Activated B cell treated with CpG ODN at 0.5 μM for 24 hours (primary cell): ENCODE measurements around the gene RBM14. TPM values are rescaled to one million over a fixed set of nuclear protein-coding genes. Genes with fewer than 3 reads are reported as not detected.

Source experiments
- ATAC-seq: fragments of 200-7000 bp; cut with Tn5 transposase; one replicate; pipeline ENCODE4 v1.10.0; 2021; ENCODE audit warnings: low read depth, mild to moderate bottlenecking, moderate library complexity
- CTCF ChIA-PET: fragments of 350-600 bp; sonication (Branson Sonifier 250); formaldehyde crosslinking; loops from one replicate; lab custom pipeline; 2021; ENCODE audit warnings: antibody characterized with exemption; lab: Charles Lee
- POLR2A ChIA-PET: fragments of 350-600 bp; sonication (Branson Sonifier 250); formaldehyde crosslinking; loops from one replicate; lab custom pipeline; 2021; ENCODE audit warnings: antibody characterized with exemption; lab: Charles Lee
- DNase-seq: peaks from one replicate; pipeline ENCODE4 v3.0.0; 2022
- H3K27ac Mint-ChIP-seq: one replicate; pipeline ENCODE4 v1.8.0; 2020; ENCODE audit warnings: mixed read lengths
- H3K27me3 Mint-ChIP-seq: one replicate; pipeline ENCODE4 v1.8.0; 2021; ENCODE audit warnings: mixed read lengths
- H3K36me3 Mint-ChIP-seq: one replicate; pipeline ENCODE4 v1.8.0; 2021; ENCODE audit warnings: low read depth, mixed read lengths
- H3K4me1 Mint-ChIP-seq: one replicate; pipeline ENCODE4 v1.8.0; 2021; ENCODE audit warnings: mixed read lengths
- H3K4me3 Mint-ChIP-seq: one replicate; pipeline ENCODE4 v1.8.0; 2020; ENCODE audit warnings: mild to moderate bottlenecking, mixed read lengths
- H3K9me3 Mint-ChIP-seq: one replicate; pipeline ENCODE4 v1.8.0; 2020; ENCODE audit warnings: mixed read lengths
- intact Hi-C: fragments of 100-400 bp; cut with micrococcal nuclease; formaldehyde crosslinking; loops from one replicate; pipeline ENCODE4 v1.15.1; 2024
- total RNA-seq: library from RNA; stranded (reverse); gene quantifications from 2 replicates; pipeline ENCODE4 v1.2.3, GENCODE V29; 2022
- TF ChIP-seq, protein P1 (sequence below): fragments of 200-600 bp; IDR thresholded peaks from one replicate; pipeline ENCODE4 v1.8.0; 2022; ENCODE audit warnings: antibody characterized with exemption, mild to moderate bottlenecking

RBM14 gene
- total RNA-seq, 1 donor from 2014 or later, result 160 TPM

DNA sequence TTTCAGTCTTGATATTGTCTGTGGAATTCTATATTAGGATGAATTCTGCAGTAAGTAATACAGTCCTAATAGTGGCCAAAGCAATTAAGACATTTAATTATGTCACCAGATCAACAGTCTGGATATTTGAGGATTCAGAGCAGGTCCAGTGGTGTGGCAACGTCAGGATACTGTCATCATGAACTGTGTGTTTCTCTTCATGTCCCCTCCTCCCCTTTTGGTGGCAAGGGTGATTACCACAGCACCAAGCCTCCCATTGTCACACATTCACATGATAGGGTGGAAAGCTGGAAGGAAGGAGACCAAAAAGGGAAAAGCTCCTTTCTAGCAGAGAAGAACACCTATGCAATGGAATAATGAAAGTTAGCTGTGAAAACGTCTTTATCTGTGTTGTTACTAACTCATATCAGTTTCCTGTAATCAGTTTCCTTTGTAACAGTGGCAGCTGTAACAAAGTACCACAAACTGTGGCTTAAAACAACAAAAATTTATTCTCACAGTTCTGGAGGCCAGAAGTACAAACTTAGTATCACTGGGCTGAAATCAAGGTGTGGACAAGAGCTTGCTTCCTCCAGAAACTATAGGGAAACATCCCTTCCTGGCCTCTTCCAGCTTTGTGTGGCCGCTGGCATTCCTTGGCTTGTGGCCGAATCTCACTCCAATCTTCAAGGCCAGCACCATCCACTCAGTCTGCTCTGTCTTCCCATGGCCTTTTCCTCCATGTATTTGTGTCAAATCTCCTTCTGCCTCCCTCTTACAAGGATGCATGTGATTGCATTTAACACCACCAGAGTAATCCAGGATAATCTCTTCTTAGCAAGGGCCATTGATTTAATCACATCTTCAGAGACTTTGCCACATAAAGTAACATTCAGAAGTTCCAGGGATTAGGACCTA, 6.5 kb upstream of the RBM14 start:
- ATAC-seq, result no peak
- Mint-ChIP-seq H3K4me1 (peaks cover 47% of the 10 kb centered on the region), H3K9me3 (no peaks in the 10 kb centered on the region), H3K27me3 (no peaks in the 10 kb centered on the region), H3K4me3 (no peak overlapping the region), H3K27ac (peak overlapping the region; percentile 86), H3K36me3 (peaks cover 19% of the 10 kb centered on the region)
- no peak for DNase-seq
- TF ChIP-seq, protein P1, sequence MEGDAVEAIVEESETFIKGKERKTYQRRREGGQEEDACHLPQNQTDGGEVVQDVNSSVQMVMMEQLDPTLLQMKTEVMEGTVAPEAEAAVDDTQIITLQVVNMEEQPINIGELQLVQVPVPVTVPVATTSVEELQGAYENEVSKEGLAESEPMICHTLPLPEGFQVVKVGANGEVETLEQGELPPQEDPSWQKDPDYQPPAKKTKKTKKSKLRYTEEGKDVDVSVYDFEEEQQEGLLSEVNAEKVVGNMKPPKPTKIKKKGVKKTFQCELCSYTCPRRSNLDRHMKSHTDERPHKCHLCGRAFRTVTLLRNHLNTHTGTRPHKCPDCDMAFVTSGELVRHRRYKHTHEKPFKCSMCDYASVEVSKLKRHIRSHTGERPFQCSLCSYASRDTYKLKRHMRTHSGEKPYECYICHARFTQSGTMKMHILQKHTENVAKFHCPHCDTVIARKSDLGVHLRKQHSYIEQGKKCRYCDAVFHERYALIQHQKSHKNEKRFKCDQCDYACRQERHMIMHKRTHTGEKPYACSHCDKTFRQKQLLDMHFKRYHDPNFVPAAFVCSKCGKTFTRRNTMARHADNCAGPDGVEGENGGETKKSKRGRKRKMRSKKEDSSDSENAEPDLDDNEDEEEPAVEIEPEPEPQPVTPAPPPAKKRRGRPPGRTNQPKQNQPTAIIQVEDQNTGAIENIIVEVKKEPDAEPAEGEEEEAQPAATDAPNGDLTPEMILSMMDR, result no peak
- CTCF ChIA-PET, result interaction anchor here (1.2 to 3.3 kb wide), 2 partner anchors 28 to 68 kb away, joined by 4 to 9 read pairs; partner anchors contain the start of genes RBM4 and RBM4B
- POLR2A ChIA-PET, result interaction anchor here (0.7 to 5.0 kb wide), 4 partner anchors 9 to 68 kb away, joined by 3 to 73 read pairs (median 28); partner anchors contain the start of genes CCDC87, CCS, RBM4 and RBM4B
- intact Hi-C loops, result loop anchor here (10.0 kb wide), 1 partner anchor 505 kb away; the partner anchor contains the start of gene KDM2A

DNA sequence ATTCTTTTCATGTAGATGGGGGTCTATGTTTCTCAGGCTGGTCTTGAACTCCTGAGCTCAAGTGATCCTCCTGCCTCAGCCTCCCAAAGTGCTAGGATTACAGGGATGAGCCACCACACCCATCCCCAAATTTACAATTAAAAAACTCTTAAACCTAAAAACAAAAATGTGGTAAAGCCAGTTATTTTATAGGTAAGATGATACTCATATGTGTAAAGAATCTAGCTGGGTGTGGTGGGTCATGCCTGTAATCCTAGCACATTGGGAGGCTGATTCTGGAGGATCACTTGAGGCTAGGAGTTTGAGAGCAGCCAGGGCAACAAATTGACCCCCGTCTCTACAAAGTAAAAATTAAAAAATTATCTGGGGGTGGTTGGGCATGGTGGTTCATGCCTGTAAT, 4.0 kb upstream of the RBM14 start:
- Mint-ChIP-seq H3K4me1 (peaks cover 58% of the 10 kb centered on the region), H3K27me3 (no peaks in the 10 kb centered on the region), H3K36me3 (peaks cover 12% of the 10 kb centered on the region), H3K27ac (peak overlapping the region; percentile 88), H3K4me3 (no peak overlapping the region), H3K9me3 (no peaks in the 10 kb centered on the region)
- ChIA-PET POLR2A (interaction anchor here (0.7 to 4.0 kb wide), 3 partner anchors 10 to 129 kb away, joined by 3 to 47 read pairs (median 3); partner anchors contain the start of gene RBM4B), CTCF (no interaction called here)
- intact Hi-C loops, result loop anchor here (10.0 kb wide), 1 partner anchor 502 kb away; the partner anchor contains the start of gene KDM2A
- DNase-seq, result no peak
- TF ChIP-seq, protein P1, result no peak
- ATAC-seq, result no peak

DNA sequence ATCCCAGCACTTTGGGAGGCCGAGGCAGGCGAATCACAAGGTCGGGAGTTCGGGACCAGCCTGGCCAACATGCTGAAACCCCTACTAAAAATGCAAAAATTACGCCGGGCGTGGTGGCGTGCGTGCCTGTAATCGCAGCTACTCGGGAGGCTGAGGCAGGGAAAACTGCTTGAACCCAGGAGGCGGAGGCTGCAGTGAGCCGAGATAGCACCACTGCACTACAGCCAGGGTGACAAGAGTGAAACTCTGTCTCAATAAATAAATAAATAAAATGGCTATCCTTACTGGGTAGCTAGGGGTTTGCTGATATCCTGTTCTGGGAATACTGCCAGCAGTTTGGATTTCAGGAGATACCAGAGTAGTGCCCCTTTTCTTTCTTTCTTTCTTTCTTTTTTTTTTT, 2.4 kb upstream of the RBM14 start:
- Mint-ChIP-seq H3K27me3 (no peaks in the 10 kb centered on the region), H3K9me3 (no peaks in the 10 kb centered on the region), H3K4me1 (peaks cover 61% of the 10 kb centered on the region), H3K36me3 (peaks cover 26% of the 10 kb centered on the region), H3K4me3 (no peak overlapping the region), H3K27ac (no peak overlapping the region)
- intact Hi-C loops, result loop anchor here (10.0 kb wide), 1 partner anchor 501 kb away; the partner anchor contains the start of gene KDM2A
- ChIA-PET CTCF (no interaction called here), POLR2A (interaction anchor here (0.6 to 1.7 kb wide), 4 partner anchors 22 to 1390 kb away, joined by 3 to 9 read pairs (median 4); partner anchors contain the start of genes CCDC87 and RBM4)
- DNase-seq, result no peak
- TF ChIP-seq, protein P1, result no peak
- ATAC-seq, result no peak

DNA sequence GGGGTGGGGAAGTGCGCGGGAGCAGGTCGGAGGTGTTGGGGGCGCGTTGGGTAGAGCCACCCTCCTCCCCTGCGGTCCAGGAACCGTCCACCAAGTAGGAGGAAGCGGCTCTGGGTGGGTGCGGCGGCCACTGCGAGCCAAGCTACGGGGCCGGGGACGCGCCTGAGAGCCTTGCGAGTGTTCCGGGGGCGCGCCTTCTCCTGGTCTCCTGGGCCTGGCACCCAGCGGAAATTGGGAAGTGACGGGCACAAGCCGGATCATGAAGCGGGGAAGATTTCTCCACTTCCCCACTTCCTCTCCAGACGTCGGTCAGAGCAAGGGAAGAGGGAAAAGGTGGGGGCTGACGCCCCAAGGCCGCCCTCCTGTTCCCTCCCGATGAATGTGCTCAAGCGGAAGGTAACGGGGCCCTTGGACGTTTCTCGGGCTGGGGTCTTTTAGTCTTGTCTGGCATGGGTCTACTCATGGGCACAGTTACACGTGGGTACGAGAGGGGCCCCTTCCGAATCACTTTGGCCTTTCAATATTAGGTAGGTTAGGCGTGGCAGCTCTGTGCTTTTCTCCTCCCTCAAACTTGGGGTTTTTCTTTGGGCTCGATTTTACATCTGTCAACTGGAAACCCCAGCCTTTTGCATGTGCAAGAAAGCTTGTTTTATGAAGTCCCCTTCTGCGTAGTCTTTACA, 865 bp downstream of the RBM14 start:
- no peaks in the 10 kb centered on the region for H3K27me3 Mint-ChIP-seq
- H3K27ac Mint-ChIP-seq, result peak overlapping the region; percentile 99
- POLR2A ChIA-PET, result interaction anchor here (0.5 to 14.8 kb wide), 30 partner anchors 8 to 842 kb away, joined by 3 to 272 read pairs (median 5); partner anchors contain the start of genes ACTN3, BBS1, BRMS1 and CCDC87
- CTCF ChIA-PET, result interaction anchor here (0.8 to 1.9 kb wide), 6 partner anchors 21 to 61 kb away, joined by 3 to 13 read pairs (median 5); partner anchors contain the start of genes RBM4 and RBM4B
- H3K4me1 Mint-ChIP-seq, result peaks cover 62% of the 10 kb centered on the region
- H3K36me3 Mint-ChIP-seq, result peaks cover 44% of the 10 kb centered on the region
- peak overlapping the region; percentile 98 for H3K4me3 Mint-ChIP-seq
- H3K9me3 Mint-ChIP-seq, result no peaks in the 10 kb centered on the region
- DNase-seq (no peak), ATAC-seq (no peak)
- TF ChIP-seq, protein P1, result no peak
- intact Hi-C loops, result loop anchor here (1.0 to 10.0 kb wide), 5 partner anchors 11 to 890 kb away; partner anchors contain the start of genes ACTN3, CDK2AP2, KDM2A and MRPL11
